ENCODE results near the gene PRSS8.

Gene PRSS8

DNA sequence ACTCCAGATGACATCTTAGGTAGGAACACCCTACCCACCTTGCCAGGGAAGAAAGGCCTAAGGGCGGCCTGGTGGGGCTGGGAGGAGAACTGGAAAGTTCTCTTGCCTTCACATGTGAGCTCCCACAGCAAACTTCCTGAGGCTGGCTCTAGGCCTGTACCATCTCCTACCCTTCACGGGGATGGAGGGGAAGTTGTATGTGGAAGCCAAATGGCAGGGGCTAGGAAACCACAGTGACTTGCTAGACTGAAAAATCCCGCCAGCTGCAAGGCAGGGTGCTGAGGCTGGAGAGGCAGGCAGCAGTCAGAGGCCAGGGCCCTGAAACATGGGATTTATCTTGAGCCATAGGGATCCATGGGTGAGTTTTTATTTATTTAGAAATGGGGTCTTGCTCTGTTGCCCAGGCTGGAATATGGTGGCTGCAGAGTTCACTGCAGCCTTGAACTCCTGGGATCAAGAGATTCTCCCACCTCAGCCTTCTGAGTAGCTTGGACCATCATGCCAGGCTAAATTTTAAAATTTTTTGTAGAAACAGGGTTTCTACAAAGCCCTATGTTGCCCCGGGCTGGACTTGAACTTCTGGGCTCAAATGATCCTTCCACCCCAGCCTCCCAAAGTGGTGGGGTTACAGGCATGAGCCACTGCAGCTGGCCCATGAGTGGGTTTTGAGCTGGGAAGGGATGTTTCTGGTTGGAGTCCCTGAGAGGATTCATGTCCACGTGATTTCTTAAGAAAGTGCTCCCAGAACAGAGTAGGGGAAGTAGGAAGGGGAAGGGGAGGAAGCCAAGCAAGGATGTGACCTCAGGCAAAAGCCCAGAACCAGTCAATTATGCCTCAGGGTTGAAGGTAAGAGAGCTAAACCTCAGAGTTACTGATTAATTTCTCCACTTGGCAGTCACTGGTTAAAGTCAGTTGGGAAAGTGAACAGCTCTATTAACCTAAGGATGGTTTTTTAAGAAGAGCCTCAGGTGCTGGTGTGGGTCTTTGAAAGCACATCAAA is 22.1 kb downstream of the PRSS8 start:
- in situ Hi-C loops (cut with HindIII; ENCODE audit: low pct_ligation_motif_present, low sequenced_read_pairs): no loop called here
- DNase-seq: no peak
- H3K27me3 ChIP-seq (replicated peaks): no peaks in the 10 kb centered on the region
- H3K4me3 ChIP-seq (ENCODE audit: low read depth, low read length): no peak overlapping the region
- H3K36me3 ChIP-seq (replicated peaks): peaks cover 31% of the 10 kb centered on the region
- H3K27ac ChIP-seq: no peak overlapping the region
- no peak for TF ChIP-seq CTCF (IDR thresholded peaks at IDR 0.05; ENCODE audit: low read depth, low read length, missing control alignments)

DNA sequence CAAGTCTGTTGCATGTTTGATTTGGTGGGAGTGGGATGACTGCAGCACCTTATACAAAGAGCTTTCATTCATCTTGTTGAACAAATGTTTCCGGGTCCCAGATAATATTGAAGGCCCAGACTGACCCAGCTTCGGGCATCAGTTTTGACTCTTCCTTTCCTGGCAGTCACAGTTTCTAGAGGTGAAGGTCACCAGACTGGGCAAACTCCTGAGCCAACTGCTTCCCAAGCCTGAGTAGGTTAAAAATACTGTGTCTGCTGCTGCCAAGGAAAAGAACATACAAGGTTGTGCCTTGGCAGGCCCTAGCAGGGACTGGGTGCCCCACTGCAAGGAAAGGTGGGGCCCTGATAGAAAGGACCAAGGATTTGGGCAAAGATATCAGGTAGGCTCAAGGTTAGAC is 22.8 kb downstream of the PRSS8 start:
- Histone ChIP-seq H3K27ac (no peak overlapping the region), H3K4me3 (ENCODE audit: low read depth, low read length) (no peak overlapping the region), H3K27me3 (replicated peaks) (no peaks in the 10 kb centered on the region), H3K36me3 (replicated peaks) (peaks cover 31% of the 10 kb centered on the region)
- DNase-seq: no peak
- no peak for TF ChIP-seq CTCF (IDR thresholded peaks at IDR 0.05; ENCODE audit: low read depth, low read length, missing control alignments)
- in situ Hi-C loops (cut with HindIII; ENCODE audit: low pct_ligation_motif_present, low sequenced_read_pairs): no loop called here

GRCh38 chr16:31111881-31112466 is 23.6 kb downstream of the PRSS8 start:
- in situ Hi-C loops (cut with HindIII; ENCODE audit: low pct_ligation_motif_present, low sequenced_read_pairs): no loop called here
- TF ChIP-seq CTCF (IDR thresholded peaks at IDR 0.05; ENCODE audit: low read depth, low read length, missing control alignments): no peak
- Histone ChIP-seq H3K27me3 (replicated peaks) (no peaks in the 10 kb centered on the region), H3K36me3 (replicated peaks) (peaks cover 31% of the 10 kb centered on the region), H3K27ac (no peak overlapping the region), H3K4me3 (ENCODE audit: low read depth, low read length) (no peak overlapping the region)
- no peak for DNase-seq

- H3K27me3 ChIP-seq (replicated peaks): no peaks in the 10 kb centered on the region
- H3K36me3 ChIP-seq (replicated peaks): peaks cover 31% of the 10 kb centered on the region
- DNase-seq: no peak
- no peak for TF ChIP-seq CTCF (IDR thresholded peaks at IDR 0.05; ENCODE audit: low read depth, low read length, missing control alignments)
- H3K4me3 ChIP-seq (ENCODE audit: low read depth, low read length): no peak overlapping the region
- no peak overlapping the region for H3K27ac ChIP-seq
- in situ Hi-C loops (cut with HindIII; ENCODE audit: low pct_ligation_motif_present, low sequenced_read_pairs): no loop called here
Measured at GRCh38 chr16:31110106-31111034, 25.2 kb downstream of the PRSS8 start.

DNA sequence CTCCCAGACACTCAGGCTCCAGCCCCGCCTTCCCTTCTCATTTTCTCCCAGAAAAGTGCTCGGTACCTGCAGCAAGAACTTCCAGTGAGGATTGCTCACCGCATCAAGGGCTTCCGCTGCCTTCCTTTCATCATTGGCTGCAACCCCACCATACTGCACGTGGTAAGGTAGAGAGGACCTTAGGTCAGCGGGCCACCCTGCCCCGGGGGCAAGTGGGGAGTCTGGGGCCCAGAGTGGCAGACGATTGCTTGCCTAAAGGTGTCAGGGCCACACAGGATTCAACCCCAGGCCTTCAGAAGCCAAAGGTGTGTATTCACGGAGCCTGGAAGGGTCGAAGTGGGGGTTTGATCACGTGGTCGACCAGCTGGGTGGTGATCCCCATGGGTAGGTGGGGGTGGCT is 25.9 kb downstream of the PRSS8 start:
- no peak for TF ChIP-seq CTCF (IDR thresholded peaks at IDR 0.05; ENCODE audit: low read depth, low read length, missing control alignments)
- Histone ChIP-seq H3K27ac (no peak overlapping the region), H3K36me3 (replicated peaks) (peaks cover 31% of the 10 kb centered on the region), H3K27me3 (replicated peaks) (no peaks in the 10 kb centered on the region), H3K4me3 (ENCODE audit: low read depth, low read length) (no peak overlapping the region)
- in situ Hi-C loops (cut with HindIII; ENCODE audit: low pct_ligation_motif_present, low sequenced_read_pairs): no loop called here
- DNase-seq: no peak

Data from brain microvascular endothelial cell (primary cell).